Ectodermal cell (in vitro differentiated cells): ENCODE results near the gene HSF4.

Experiments
- H3K27ac ChIP-seq: 2 replicates; pipeline ENCODE4 v1.7.0; 2013; ENCODE audit warnings: mild to moderate bottlenecking, low read depth, low read length; ENCODE audit not compliant: insufficient read depth, poor library complexity, severe bottlenecking
- H3K27me3 ChIP-seq: 2 replicates; pipeline ENCODE4 v1.7.0; 2013; ENCODE audit warnings: mild to moderate bottlenecking, low read length; ENCODE audit not compliant: insufficient read depth, control insufficient read depth, poor library complexity, severe bottlenecking
- H3K36me3 ChIP-seq: one replicate; pipeline ENCODE4 v1.7.0; 2013; ENCODE audit warnings: low read length; ENCODE audit not compliant: control insufficient read depth, insufficient read depth
- H3K4me1 ChIP-seq: one replicate; pipeline ENCODE4 v1.7.0; 2013; ENCODE audit warnings: low read length; ENCODE audit not compliant: control insufficient read depth, insufficient read depth
- H3K4me3 ChIP-seq: 2 replicates; pipeline ENCODE4 v1.7.0; 2013; ENCODE audit warnings: low read depth, low read length, control low read depth; ENCODE audit not compliant: insufficient read depth
- H3K9me3 ChIP-seq: 2 replicates; pipeline ENCODE4 v1.7.0; 2013; ENCODE audit warnings: mild to moderate bottlenecking, low read length, moderate library complexity; ENCODE audit not compliant: control insufficient read depth
- WGBS, 2 experiments: methylation state at CpG; one replicate each; pipeline ENCODE4 v1.1.7; 2013; ENCODE audit warnings: missing lambda C conversion rate in 2 of 2; 5-methylcytosine and 5-hydroxymethylcytosine counted together

HSF4 gene

DNA sequence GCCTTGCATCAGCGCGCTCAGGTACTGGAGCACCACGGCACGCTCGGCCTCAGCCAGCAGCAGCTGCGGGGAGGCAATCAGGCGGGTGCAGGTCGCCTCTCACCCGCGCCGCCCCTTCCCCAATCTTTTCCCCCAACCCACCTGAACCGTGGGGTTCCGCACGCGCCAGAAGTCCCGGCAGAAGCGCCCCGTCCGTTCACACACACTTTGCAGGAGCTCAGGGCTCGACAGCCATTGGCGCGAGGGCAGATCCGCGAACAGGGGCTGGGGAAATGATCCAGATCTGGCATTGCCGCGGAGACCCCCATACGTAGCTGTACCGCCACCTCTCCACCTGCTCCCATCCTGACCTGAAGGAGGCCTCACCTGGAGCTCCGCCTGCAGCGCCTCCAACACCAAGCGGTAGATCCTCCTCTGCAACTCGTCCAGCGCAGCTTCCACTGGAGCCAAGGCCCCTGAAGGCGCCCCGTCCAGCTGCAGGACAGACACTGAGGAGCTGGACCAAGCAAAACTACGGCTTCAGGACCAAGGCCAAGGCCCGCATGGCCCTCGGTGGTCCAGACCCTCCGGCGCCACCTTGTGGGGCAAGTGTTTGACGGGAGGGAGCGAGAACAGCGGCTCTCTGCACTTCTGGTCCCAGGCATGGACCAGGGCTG, 20.6 kb downstream of the HSF4 start:
- Histone ChIP-seq H3K4me3 (peak overlapping the region; percentile 83), H3K27me3 (peaks cover 28% of the 10 kb centered on the region), H3K4me1 (peaks cover 15% of the 10 kb centered on the region), H3K27ac (no peak overlapping the region), H3K36me3 (no peaks in the 10 kb centered on the region), H3K9me3 (no peaks in the 10 kb centered on the region)
- WGBS, 2 experiments = 21 to 24% methylated on average over 43 of the region's 43 CpGs

DNA sequence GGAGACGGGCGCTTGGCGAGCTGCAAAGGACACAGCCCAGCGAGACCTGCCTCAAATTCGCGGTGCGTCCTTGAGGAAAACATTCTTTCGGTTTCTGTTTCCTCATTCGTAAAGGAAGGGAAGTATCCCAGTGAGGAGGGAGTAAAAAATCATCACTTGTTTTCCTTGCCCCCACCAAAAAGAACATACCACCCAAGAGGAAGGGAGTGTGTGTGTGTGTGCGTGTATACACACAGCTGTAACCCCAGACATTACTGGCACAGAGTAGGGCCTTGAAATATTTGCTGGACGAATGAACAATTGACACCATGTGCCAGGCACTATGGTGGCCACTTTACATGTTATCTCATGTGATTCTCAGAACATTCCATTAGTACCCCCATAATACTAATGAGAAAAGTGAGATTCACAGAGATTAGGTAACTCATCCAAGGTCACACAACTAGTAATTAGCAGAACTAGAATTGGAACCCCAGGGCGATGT, 21.1 kb downstream of the HSF4 start:
- Histone ChIP-seq H3K36me3 (no peaks in the 10 kb centered on the region), H3K9me3 (no peaks in the 10 kb centered on the region), H3K27ac (no peak overlapping the region), H3K27me3 (peaks cover 28% of the 10 kb centered on the region), H3K4me3 (no peak overlapping the region), H3K4me1 (peaks cover 15% of the 10 kb centered on the region)
- 16 to 18% methylated on average over 12 of the region's 12 CpGs for WGBS, 2 experiments

DNA sequence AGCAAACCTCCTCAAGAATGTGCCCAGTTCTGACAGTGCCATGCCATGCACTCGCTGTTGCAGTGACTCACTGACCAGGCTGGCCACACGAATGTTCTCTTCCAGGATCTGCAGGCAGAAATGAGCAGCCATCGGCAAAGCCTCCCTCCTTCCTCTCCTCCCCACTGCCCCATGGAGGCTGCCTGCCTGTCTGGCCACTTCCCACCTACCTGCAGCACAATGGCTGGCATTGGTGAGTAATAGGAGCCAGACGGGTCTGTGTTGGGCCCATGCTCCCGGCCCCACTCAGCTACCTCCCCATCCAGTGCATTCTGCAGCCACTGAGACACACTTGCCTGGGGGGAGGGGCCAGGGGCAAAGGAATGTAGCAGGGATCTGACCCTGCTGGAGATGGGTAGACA, 22.0 kb downstream of the HSF4 start:
- Histone ChIP-seq H3K9me3 (no peaks in the 10 kb centered on the region), H3K27me3 (peaks cover 28% of the 10 kb centered on the region), H3K4me3 (no peak overlapping the region), H3K27ac (no peak overlapping the region), H3K36me3 (no peaks in the 10 kb centered on the region), H3K4me1 (peaks cover 15% of the 10 kb centered on the region)
- 57 to 61% methylated on average over 5 of the region's 5 CpGs for WGBS, 2 experiments

DNA sequence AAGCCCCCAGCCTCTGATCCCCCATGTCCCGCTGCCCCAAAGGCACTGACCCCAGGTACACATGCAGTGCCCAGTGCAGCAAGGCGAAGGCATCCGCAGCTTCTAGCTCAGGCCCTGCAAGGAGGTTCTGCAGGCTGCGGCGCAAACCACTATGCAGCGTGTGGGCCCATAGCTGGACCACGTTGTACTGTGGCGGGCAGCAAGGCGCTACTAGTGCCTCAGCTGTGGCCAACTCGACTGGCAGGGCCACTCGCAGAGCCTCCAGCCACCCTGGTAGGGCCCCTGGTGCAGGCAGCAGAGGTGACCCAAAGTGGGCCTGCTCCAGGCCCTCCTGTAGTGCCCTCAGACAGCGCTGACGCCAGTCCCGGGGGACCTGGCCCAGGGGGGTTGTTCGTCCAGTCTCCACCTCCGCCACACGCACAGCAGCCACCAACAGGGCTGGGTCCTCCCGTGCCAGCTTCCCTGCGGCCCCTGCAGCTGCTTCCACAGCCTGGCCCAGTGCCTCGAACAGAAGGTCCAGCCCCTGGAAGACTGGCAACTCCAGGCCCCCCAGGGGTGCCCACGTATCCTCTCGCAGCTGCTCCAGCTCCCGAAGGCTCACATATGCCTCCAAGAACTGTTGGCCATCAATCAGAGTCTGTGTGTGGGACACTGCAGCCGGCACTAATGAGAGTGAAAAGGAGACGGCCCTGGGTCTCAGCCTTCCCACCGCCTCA, 22.8 kb downstream of the HSF4 start:
- WGBS, 2 experiments = 91% methylated on average over 26 of the region's 26 CpGs
- H3K4me1 ChIP-seq = peaks cover 15% of the 10 kb centered on the region
- no peak overlapping the region for H3K27ac ChIP-seq
- H3K36me3 ChIP-seq = no peaks in the 10 kb centered on the region
- no peak overlapping the region for H3K4me3 ChIP-seq
- no peaks in the 10 kb centered on the region for H3K9me3 ChIP-seq
- H3K27me3 ChIP-seq = peaks cover 28% of the 10 kb centered on the region

DNA sequence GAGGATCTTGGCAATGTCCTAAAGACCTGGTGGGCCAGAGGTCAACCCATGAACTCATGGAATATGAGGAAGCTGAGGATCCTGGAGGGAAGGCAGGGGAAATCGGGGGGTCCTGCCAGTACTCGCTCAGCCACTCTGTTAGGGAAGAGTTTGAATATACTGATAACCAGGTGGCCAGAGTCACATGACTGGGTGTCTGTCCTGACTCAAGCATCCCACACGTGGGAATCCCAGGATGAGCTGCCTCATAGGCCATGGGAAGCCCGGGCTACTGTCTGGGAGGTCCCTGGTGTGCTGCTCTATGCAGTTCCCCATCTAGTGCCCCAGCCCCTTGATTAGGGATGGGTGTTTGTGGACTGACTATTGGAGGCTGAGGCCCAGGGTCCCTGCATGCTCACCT, 23.8 kb downstream of the HSF4 start:
- WGBS, 2 experiments = 81 to 86% methylated on average over 4 of the region's 4 CpGs
- peaks cover 28% of the 10 kb centered on the region for H3K27me3 ChIP-seq
- peaks cover 21% of the 10 kb centered on the region for H3K4me1 ChIP-seq
- no peaks in the 10 kb centered on the region for H3K36me3 ChIP-seq
- H3K27ac ChIP-seq = no peak overlapping the region
- H3K9me3 ChIP-seq = no peaks in the 10 kb centered on the region
- no peak overlapping the region for H3K4me3 ChIP-seq

DNA sequence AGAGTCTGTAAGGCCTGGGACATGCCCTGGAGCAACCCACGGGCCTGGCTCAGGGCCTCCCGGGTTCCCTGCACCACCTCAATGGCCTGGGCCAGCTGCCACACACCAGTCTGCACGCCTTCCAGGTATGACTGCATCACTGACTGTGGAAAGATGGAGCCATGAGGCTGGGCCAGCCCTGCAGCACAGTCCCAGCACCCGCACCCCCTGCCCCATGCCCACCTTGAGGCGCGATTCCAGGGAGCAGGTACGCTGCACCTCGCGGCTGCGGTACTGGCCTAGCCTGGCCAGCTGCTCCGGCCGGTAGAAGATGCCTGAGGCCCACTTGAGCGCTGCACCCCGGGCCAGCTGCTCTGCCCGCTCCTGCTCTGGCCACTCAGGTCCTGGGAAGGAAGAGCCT, 24.3 kb downstream of the HSF4 start:
- Histone ChIP-seq H3K27ac (no peak overlapping the region), H3K4me1 (peaks cover 23% of the 10 kb centered on the region), H3K27me3 (peaks cover 28% of the 10 kb centered on the region), H3K36me3 (no peaks in the 10 kb centered on the region), H3K9me3 (no peaks in the 10 kb centered on the region), H3K4me3 (no peak overlapping the region)
- WGBS, 2 experiments = 93 to 95% methylated on average over 15 of the region's 15 CpGs

DNA sequence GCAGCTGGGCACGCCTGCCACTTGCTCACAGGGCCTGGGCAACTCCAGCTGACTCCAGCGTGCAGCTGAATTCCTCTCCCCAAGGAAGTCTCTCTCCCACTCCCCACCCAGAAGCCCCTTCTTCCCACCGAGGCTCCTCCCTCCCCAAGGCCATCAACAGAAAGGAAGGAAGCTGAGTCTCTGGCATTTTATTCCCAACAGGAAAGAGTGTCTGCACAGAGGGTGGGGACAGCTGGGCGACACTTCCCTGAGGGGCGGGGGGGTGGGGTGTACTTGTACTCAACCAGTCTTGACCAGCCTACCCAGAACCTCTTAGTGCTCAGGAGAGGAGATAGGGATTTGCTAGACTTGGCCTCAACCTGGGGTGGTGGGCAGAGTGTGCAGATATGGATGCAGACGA, 25.5 kb downstream of the HSF4 start, which contains the start of gene EXOC3L1:
TSS of gene EXOC3L1 (minus strand) at position 96 of the 400 bp plus-strand sequence. CDS start 460 bp downstream, outside the sequence.
- H3K4me1 ChIP-seq = peaks cover 19% of the 10 kb centered on the region
- no peak within 1 kb of the TSS for H3K27ac ChIP-seq
- H3K4me3 ChIP-seq = no peak within 1 kb of the TSS
- H3K36me3 ChIP-seq = peaks cover 11% of the 10 kb centered on the region
- H3K27me3 ChIP-seq = peaks cover 16% of the 10 kb centered on the region
- WGBS, 2 experiments = 63 to 71% methylated on average over 6 of the region's 6 CpGs
- no peaks in the 10 kb centered on the region for H3K9me3 ChIP-seq

DNA sequence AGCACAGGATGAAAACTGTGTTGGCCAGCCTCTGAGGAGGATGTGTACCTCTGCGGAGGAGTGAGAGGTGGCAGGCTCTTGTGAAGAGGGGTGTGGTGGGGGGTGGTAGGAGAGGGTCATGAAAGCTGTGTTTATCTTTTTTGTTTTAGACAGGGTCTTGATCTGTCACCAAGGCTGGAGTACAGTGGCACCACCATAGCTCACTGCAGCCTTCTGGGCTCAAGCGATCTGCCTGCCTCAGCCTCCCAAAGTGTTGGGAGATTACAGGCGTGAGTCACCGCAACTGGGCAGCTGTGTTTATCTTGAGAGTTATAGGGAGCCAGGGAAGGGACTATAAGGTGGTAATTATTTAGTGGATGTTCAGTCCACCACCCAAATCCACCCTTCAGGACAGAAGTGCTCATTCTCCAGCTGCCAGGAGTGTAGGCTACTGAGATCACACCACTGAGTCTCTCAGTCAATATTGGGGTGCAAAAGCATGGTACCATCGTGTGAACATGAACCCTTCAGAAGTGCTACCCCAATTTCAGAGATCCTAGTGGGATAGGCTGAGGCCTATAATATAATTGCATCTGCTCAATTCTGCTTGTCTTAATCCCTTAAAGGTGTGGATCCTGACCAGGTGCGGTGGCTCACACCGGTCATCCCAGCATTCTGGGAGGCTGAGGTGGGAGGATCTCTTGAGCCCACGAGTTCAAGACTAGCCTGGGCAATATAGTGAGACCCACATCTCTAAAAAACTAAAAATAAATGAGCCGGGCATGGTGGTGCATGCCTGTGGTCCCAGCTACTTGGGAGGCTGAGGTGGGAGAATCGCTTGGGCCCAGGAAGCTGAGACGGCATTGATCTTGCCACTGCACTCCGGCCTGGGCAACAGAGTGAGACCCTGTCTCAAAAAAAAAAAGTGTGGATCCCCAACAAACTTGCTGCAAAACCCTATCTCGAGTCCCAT, 26.2 kb downstream of the HSF4 start:
- peaks cover 9% of the 10 kb centered on the region for H3K27me3 ChIP-seq
- H3K9me3 ChIP-seq = no peaks in the 10 kb centered on the region
- no peak overlapping the region for H3K27ac ChIP-seq
- H3K4me1 ChIP-seq = peaks cover 18% of the 10 kb centered on the region
- peaks cover 18% of the 10 kb centered on the region for H3K36me3 ChIP-seq
- H3K4me3 ChIP-seq = no peak overlapping the region
- 88 to 91% methylated on average over 13 of the region's 13 CpGs for WGBS, 2 experiments

DNA sequence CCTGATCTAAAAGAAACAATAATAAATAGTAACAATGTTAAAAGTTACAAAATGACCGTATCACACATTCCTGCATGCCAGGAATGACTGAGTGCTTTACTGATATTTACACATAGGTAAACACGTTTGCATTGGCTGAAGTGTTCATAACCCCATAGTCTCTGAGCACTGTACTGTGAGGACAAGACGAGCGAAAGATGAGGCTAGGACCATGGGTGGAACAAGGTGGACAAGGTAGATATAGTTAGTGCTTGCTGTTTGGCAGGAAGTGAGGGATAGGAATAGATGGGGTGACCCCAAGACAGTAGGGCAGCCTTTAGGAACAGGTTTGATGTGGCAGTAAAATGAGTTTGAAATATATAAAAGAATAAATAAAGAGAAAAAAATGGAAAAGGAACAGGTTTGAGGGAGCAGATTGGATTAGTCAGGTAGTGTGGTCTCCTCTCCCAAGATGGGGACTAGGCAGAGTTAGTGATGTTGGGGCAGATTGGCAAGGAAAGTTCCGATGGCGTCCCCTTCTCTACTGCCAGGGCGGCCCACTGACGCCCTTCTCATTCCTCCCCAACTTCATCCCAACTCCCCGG, 27.0 kb downstream of the HSF4 start:
- no peak overlapping the region for H3K27ac ChIP-seq
- H3K9me3 ChIP-seq = no peaks in the 10 kb centered on the region
- H3K4me1 ChIP-seq = peaks cover 15% of the 10 kb centered on the region
- H3K4me3 ChIP-seq = peak overlapping the region; percentile 100
- peaks cover 2% of the 10 kb centered on the region for H3K27me3 ChIP-seq
- WGBS, 2 experiments = 41 to 44% methylated on average over 9 of the region's 9 CpGs
- H3K36me3 ChIP-seq = peaks cover 26% of the 10 kb centered on the region
